Parathyroid adenoma (tissue), 2 donors: ENCODE data around the gene MAP2K6.
A peak's percentile ranks its signal among the peaks of the same experiment; 100 is the strongest.

Experiments
- H2AFZ ChIP-seq: fragments of 300-600 bp; sonication (generic); one replicate; pipeline ENCODE4 v1.7.0; 2017; ENCODE audit warnings: antibody characterized with exemption, mild to moderate bottlenecking
- H3K27ac ChIP-seq: fragments of 300-600 bp; sonication (generic); one replicate; pipeline ENCODE4 v1.7.0; 2017
- H3K27me3 ChIP-seq: fragments of 300-600 bp; sonication (generic); one replicate; pipeline ENCODE4 v1.7.0; 2017; ENCODE audit warnings: low read length; ENCODE audit not compliant: control insufficient read depth, insufficient read depth
- H3K36me3 ChIP-seq: fragments of 300-600 bp; sonication (generic); one replicate; pipeline ENCODE4 v1.7.0; 2017; ENCODE audit warnings: low read length; ENCODE audit not compliant: control insufficient read depth, insufficient read depth
- H3K4me1 ChIP-seq: fragments of 300-600 bp; sonication (generic); one replicate; pipeline ENCODE4 v1.7.0; 2017; ENCODE audit warnings: control low read depth
- H3K4me2 ChIP-seq: fragments of 300-600 bp; sonication (generic); one replicate; pipeline ENCODE4 v1.7.0; 2017; ENCODE audit warnings: low read length
- H3K4me3 ChIP-seq: fragments of 300-600 bp; sonication (generic); one replicate; pipeline ENCODE4 v1.7.0; 2017; ENCODE audit warnings: low read depth, low read length
- H3K79me2 ChIP-seq: fragments of 300-600 bp; sonication (generic); one replicate; pipeline ENCODE4 v1.7.0; 2017; ENCODE audit warnings: control low read depth
- H3K9ac ChIP-seq: fragments of 300-600 bp; sonication (generic); one replicate; pipeline ENCODE4 v1.7.0; 2017; ENCODE audit warnings: mild to moderate bottlenecking
- H3K9me3 ChIP-seq: fragments of 300-600 bp; sonication (generic); one replicate; pipeline ENCODE4 v1.7.0; 2017; ENCODE audit warnings: low read length; ENCODE audit not compliant: control insufficient read depth
- TF ChIP-seq, protein P1 (sequence below): fragments of 300-600 bp; sonication (generic); IDR thresholded peaks from one replicate; pipeline ENCODE4 v1.7.0; 2017; ENCODE audit warnings: antibody characterized with exemption, mild to moderate bottlenecking
- donor health status: primary hyperparathyroidism.

Gene MAP2K6

DNA sequence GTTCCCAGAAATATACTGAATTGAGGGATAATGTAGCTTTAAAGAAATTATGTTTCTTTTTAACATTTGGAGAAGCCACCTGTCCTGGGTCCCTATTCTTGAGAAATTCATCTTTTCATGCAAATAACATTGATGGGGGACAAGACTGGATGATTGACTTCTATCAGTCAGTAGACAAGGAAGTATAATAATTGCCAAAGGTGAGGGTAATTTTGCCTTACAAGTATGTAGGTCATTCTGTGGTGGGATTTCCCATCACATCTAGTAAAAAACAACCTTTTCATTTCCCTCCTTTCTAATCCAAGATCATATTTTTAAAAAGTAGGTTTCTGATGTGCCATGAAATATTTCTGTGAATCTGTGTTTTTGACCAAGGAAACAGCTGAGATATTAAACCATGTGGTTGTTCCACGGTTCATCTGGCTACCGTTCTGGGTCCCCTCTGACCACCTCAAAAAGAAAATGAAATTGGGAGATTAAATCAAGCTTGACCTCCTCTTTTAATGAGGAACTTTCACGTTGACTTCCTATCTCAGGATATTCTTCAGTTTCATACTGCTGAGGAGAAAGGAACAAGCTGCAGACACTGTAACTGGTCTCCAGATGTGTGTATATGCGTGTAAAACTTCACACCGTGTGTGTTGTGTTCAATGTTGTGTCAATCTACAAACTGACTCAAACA, 138.6 kb downstream of the MAP2K6 start:
- H2AFZ ChIP-seq, result no peak overlapping the region
- H3K4me2 ChIP-seq, result no peak overlapping the region
- H3K27ac ChIP-seq, result no peak overlapping the region
- no peak overlapping the region for H3K9ac ChIP-seq
- no peaks in the 10 kb centered on the region for H3K79me2 ChIP-seq
- peaks cover 16% of the 10 kb centered on the region for H3K4me1 ChIP-seq
- H3K9me3 ChIP-seq, result no peaks in the 10 kb centered on the region
- no peaks in the 10 kb centered on the region for H3K36me3 ChIP-seq
- H3K27me3 ChIP-seq, result no peaks in the 10 kb centered on the region
- H3K4me3 ChIP-seq, result no peak overlapping the region
- TF ChIP-seq, protein P1, sequence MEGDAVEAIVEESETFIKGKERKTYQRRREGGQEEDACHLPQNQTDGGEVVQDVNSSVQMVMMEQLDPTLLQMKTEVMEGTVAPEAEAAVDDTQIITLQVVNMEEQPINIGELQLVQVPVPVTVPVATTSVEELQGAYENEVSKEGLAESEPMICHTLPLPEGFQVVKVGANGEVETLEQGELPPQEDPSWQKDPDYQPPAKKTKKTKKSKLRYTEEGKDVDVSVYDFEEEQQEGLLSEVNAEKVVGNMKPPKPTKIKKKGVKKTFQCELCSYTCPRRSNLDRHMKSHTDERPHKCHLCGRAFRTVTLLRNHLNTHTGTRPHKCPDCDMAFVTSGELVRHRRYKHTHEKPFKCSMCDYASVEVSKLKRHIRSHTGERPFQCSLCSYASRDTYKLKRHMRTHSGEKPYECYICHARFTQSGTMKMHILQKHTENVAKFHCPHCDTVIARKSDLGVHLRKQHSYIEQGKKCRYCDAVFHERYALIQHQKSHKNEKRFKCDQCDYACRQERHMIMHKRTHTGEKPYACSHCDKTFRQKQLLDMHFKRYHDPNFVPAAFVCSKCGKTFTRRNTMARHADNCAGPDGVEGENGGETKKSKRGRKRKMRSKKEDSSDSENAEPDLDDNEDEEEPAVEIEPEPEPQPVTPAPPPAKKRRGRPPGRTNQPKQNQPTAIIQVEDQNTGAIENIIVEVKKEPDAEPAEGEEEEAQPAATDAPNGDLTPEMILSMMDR, result no peak

DNA sequence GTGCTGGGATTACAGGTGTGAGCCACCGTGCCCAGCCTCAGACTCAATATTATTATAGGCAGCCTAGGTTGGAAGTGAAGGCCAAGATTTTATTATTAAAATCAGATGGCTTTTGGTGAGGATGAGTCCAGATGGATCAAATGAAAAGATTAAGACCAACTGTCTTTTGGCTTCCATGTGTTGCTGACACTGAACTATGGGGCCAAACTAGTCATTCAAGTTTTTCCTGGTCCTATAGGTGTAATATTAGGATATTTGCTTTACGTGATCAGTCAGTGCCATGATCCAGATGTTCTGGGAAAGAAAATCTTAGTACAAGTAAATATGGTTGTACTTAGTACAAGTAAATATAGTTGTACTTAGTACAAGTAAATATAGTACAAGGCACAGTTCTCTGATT, 140.6 kb downstream of the MAP2K6 start:
- H3K27ac ChIP-seq, result no peak overlapping the region
- no peak overlapping the region for H3K4me2 ChIP-seq
- TF ChIP-seq, protein P1, result no peak
- no peak overlapping the region for H3K4me3 ChIP-seq
- no peak overlapping the region for H2AFZ ChIP-seq
- H3K27me3 ChIP-seq, result no peaks in the 10 kb centered on the region
- no peaks in the 10 kb centered on the region for H3K4me1 ChIP-seq
- H3K9ac ChIP-seq, result no peak overlapping the region
- H3K36me3 ChIP-seq, result no peaks in the 10 kb centered on the region
- H3K79me2 ChIP-seq, result no peaks in the 10 kb centered on the region
- H3K9me3 ChIP-seq, result no peaks in the 10 kb centered on the region

DNA sequence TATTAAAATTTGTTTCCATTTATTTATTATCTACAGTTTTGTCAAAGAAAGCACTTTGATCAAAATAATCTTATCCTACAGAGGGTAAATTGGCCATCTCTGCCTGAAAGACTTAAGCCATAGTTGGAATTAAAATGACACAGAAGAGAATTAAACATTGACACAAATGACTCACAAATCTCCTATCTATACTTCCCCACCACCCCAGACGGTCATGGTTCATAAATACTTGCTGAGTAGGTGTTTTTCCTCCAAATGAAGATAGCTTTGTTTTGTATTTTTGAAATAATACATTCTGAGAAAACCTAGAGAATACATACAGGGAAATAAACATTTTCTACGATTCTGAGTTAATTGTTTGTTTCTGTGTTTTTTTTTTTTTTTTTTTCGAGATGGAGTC, 142.8 kb downstream of the MAP2K6 start:
- Histone ChIP-seq H2AFZ (no peak overlapping the region), H3K27me3 (no peaks in the 10 kb centered on the region), H3K4me1 (peaks cover 13% of the 10 kb centered on the region), H3K27ac (no peak overlapping the region), H3K4me3 (no peak overlapping the region), H3K4me2 (no peak overlapping the region), H3K36me3 (no peaks in the 10 kb centered on the region), H3K9me3 (no peaks in the 10 kb centered on the region), H3K79me2 (no peaks in the 10 kb centered on the region), H3K9ac (no peak overlapping the region)
- TF ChIP-seq, protein P1, result no peak

DNA sequence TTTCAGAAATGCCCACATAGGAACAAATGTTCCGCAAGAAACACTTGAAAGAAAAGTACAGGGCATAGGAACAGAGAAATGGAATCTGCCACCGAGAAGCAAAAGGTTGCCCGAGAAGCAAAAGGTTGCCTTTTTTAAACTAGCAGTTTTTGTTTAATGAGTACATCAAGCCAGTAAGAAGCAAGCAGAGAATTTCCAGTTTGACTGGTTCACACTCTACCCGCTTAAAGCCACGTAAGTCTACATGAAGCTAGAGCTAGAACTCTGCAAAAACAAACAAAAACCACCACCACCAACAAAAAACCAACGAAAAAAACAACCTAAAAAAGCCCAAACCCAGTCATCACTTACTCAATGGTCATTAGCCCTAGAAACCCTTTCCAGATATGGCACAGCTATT, 144.3 kb downstream of the MAP2K6 start:
- Histone ChIP-seq H2AFZ (no peak overlapping the region), H3K9ac (no peak overlapping the region), H3K4me2 (no peak overlapping the region), H3K36me3 (no peaks in the 10 kb centered on the region), H3K9me3 (no peaks in the 10 kb centered on the region), H3K79me2 (no peaks in the 10 kb centered on the region), H3K27me3 (no peaks in the 10 kb centered on the region), H3K4me1 (peaks cover 13% of the 10 kb centered on the region), H3K27ac (no peak overlapping the region), H3K4me3 (no peak overlapping the region)
- TF ChIP-seq, protein P1, result no peak

DNA sequence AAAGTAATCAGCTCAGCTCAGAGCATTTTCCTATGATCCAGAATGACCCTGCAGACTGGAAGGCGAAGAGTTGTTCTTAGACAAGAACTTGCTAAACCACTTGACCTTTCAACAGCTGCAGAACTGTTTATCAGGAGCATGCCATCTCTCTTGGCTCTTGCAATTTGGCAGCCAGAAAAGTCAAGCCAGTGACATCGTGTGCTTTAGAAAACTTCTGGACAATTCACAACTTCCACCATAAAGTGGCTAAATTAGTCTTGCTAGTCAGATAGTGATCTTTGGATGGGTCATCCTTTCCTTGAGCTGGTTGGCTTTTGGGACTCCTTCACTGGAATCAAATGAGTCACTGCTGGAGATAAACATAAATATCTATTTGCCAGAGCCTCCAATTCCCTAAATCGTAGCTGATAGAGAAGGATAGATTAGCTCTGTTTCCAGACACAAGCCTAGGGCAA, 146.5 kb downstream of the MAP2K6 start:
- Histone ChIP-seq H3K4me1 (peaks cover 13% of the 10 kb centered on the region), H2AFZ (peak overlapping the region; percentile 45), H3K79me2 (no peaks in the 10 kb centered on the region), H3K4me2 (no peak overlapping the region), H3K27ac (peak overlapping the region; percentile 76), H3K27me3 (no peaks in the 10 kb centered on the region), H3K9me3 (no peaks in the 10 kb centered on the region), H3K36me3 (no peaks in the 10 kb centered on the region), H3K9ac (no peak overlapping the region), H3K4me3 (no peak overlapping the region)
- TF ChIP-seq, protein P1, result no peak
